BE2C (cell line): ENCODE measurements around the gene PRELID1.

Source experiments
- DNase-seq: peaks from one replicate; pipeline ENCODE4 v3.0.0-alpha.2; 2020
- H3K27me3 ChIP-seq: fragments of 250-450 bp; sonication (Bioruptor Pico); 2 replicates; pipeline ENCODE4 v1.5.1; 2020; ENCODE audit warnings: mild to moderate bottlenecking
- H3K36me3 ChIP-seq: fragments of 250-450 bp; sonication (Bioruptor Pico); 2 replicates; pipeline ENCODE4 v1.5.1; 2020; ENCODE audit warnings: mild to moderate bottlenecking
- H3K4me1 ChIP-seq: fragments of 250-450 bp; sonication (Bioruptor Pico); 2 replicates; pipeline ENCODE4 v1.5.1; 2020
- H3K4me3 ChIP-seq: 2 replicates; pipeline ENCODE4 v1.5.1; 2011; ENCODE audit warnings: low read depth, low read length
- H3K9me3 ChIP-seq: fragments of 250-450 bp; sonication (Bioruptor Pico); 2 replicates; pipeline ENCODE4 v1.5.1; 2020
- TF ChIP-seq, protein P1 (sequence below): IDR thresholded peaks from 2 replicates; pipeline ENCODE4 v1.5.1; 2012; ENCODE audit warnings: mild to moderate bottlenecking, low read depth, low read length

PRELID1 gene

DNA sequence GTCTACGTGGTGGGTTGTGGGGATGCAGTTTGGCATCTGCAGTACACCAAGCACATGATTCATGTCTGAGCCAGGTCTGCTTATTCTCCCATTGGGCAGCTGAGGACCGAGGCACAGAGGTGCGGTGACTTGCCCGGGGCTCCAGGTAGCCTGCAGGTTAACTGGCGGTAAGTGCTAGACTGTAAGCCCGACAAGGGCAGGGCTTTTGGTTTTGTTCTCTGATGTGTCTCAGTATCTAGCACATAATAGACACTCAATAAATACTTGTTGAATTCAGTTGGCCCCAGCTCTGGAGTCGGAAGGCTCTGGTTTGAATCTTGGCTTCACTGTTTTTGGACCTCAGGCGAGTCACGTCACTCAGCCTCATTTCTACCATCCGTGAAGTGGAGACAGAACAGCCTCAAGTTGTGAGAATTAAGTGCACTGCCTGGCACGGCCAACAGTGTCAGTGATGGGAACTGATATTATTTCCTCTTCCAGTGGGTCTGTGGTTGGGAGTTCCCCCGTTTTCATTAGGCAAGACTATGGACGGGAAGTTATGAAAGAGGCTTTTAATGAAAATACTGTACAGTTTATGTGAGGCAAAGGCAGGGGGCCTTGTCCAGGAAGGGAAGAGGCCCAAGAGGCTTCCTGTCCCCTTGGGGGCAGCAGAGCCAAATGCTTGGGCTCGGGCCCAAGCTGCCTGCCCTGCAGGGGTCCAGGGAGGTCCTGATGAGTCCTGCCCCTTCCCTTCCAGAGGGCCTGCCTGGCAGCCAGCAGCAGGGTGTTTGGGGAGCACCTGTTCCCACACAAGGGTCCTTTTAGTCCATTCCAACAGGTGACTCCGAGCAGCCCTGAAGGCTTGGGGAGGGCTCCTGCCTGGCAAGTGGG lies 3.3 kb downstream of the PRELID1 start:
- Histone ChIP-seq H3K9me3 (no peaks in the 10 kb centered on the region), H3K4me3 (no peak overlapping the region), H3K4me1 (peaks cover 6% of the 10 kb centered on the region; the same call in 1 of the 2 replicates), H3K36me3 (peaks cover 32% of the 10 kb centered on the region), H3K27me3 (no peaks in the 10 kb centered on the region)
- TF ChIP-seq, protein P1, sequence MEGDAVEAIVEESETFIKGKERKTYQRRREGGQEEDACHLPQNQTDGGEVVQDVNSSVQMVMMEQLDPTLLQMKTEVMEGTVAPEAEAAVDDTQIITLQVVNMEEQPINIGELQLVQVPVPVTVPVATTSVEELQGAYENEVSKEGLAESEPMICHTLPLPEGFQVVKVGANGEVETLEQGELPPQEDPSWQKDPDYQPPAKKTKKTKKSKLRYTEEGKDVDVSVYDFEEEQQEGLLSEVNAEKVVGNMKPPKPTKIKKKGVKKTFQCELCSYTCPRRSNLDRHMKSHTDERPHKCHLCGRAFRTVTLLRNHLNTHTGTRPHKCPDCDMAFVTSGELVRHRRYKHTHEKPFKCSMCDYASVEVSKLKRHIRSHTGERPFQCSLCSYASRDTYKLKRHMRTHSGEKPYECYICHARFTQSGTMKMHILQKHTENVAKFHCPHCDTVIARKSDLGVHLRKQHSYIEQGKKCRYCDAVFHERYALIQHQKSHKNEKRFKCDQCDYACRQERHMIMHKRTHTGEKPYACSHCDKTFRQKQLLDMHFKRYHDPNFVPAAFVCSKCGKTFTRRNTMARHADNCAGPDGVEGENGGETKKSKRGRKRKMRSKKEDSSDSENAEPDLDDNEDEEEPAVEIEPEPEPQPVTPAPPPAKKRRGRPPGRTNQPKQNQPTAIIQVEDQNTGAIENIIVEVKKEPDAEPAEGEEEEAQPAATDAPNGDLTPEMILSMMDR: no peak
- DNase-seq: no peak

DNA sequence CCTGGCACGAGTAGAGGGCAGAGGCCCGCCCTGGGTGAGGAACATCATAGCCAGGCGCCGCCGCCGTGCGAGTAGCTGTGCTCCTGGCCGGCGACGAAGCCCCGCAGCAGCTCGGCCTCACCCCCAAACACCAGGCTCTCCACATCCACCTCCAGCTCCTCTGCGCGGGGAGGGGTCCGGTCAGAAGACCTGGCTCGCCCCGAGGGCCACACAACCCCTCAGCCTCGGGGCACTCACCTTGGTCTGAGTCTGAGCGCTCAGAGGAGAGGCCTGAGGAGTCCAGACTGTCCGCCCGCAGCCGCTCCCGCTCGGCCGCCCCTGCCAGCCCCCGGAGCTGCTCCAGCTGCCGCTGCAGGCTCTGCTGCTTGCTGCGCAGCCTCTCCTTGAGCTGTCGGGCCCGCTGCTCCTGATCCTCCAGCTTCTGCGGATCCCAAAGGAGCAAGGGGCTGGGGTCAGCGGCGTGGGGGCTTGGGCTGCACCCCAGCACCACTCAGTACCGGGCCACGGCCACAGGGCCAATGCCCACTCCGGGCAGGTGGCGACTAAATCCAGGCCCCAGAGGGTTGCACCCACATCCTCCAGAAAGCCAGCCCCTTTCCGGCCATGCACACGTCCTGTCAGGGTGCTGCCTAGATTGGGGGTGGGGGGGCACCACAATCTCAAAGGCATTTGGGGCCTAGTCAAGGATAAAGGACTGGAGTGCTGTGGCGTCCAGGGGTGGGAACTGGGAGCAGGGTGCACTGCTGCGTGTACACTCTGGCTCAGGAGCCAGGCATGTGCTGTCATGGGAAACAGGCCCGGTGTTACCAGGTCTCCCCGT lies 4.2 kb downstream of the PRELID1 start:
- H3K9me3 ChIP-seq: no peaks in the 10 kb centered on the region
- no peak overlapping the region for H3K4me3 ChIP-seq
- no peaks in the 10 kb centered on the region for H3K27me3 ChIP-seq
- DNase-seq: no peak
- peaks cover 32% of the 10 kb centered on the region for H3K36me3 ChIP-seq
- TF ChIP-seq, protein P1: no peak
- peaks cover 6% of the 10 kb centered on the region; the same call in 1 of the 2 replicates for H3K4me1 ChIP-seq

DNA sequence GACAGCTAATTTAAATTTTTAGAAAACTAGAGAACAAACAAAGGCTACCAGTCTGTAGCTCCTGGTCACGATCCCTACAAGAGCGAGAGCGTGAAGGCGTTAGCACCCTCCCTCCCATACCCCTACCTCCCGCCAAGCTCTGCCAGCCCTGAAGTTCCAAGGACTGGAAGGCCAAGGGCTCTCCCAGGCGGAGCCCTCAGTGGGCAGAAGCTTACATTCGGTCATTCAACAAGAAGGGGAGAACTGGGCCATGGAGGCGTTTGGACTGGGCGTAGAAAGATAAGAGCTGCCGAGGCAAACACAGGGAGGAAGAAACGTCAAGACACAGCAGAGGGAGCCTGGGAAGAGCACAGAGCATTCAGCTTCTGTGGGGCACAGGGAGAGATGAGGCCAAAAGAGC lies 5.1 kb downstream of the PRELID1 start:
- Histone ChIP-seq H3K36me3 (peaks cover 32% of the 10 kb centered on the region), H3K4me1 (peaks cover 6% of the 10 kb centered on the region; the same call in 1 of the 2 replicates)

DNA sequence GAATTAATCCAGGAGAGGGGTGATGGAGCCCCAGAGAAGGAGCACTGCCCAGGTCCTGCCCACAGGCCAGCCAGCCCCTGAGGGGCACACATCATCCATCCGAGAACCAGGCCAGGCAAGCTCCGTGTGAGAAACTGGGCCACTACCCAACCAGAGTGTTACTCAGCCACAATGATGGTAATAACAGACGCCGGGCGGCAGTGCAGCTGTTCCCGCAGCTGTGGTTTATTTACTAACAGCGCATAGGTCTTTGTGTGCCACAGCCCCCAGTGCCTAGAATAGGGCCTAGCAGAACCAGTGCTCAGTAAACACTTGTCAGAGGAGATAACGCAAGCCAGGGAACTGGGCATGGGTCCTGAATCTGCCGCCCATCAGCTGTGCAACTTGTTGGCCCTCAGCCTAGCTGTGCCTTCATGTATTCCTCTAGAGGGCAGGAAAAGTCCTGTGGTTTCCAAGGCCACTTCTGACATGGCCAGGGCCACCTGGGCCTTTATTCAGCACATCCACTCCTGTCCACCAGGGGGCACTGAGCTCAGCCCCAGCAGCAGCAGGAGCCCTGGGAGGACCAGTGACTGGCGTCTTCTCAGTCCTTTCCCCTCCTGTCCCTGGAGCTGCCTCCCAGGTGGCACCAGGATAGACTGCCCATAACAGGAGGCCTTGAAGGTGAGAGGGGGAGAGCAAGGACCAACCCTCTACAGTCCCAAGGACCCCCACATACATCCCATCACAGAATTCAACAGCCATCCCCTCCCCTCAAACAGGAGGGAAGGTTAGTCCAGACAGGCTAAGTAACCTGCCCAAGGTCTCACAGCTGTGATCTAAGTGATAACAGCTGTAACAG lies 6.0 kb downstream of the PRELID1 start:
- Histone ChIP-seq H3K36me3 (peaks cover 31% of the 10 kb centered on the region), H3K4me1 (peaks cover 6% of the 10 kb centered on the region; the same call in 1 of the 2 replicates), H3K9me3 (no peaks in the 10 kb centered on the region), H3K27me3 (no peaks in the 10 kb centered on the region), H3K4me3 (peak overlapping the region; percentile 78)
- TF ChIP-seq, protein P1: peak; percentile 95
- DNase-seq: peak; percentile 80

More for the DNA sequence above, 5.1 kb downstream of the PRELID1 start:
- Histone ChIP-seq H3K27me3 (no peaks in the 10 kb centered on the region), H3K4me3 (no peak overlapping the region), H3K9me3 (no peaks in the 10 kb centered on the region)
- DNase-seq: no peak
- TF ChIP-seq, protein P1: no peak

DNA sequence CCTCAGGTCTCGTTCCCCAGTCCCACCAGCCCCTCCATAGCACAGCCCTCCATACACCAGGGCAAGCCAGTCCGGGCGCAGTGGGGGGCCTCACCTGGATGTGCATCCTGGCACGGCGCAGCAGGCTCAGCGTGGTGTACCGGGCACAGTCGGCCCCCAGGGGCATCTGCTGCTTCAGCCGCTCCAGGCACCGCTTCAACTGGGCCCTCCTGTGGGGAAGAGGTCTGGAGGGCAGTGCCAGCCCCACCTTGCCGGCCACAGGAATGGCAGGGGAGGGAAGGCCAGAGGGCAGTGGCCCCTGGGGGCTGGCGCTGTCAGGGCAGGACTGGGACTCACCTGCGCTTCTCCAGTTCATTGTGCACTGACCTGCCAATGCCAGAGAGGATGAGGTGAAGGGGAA lies 6.7 kb downstream of the PRELID1 start:
- no peaks in the 10 kb centered on the region for H3K27me3 ChIP-seq
- H3K4me1 ChIP-seq: peaks cover 6% of the 10 kb centered on the region; the same call in 1 of the 2 replicates
- peak overlapping the region; percentile 78 for H3K4me3 ChIP-seq
- DNase-seq: no peak
- TF ChIP-seq, protein P1: no peak
- H3K36me3 ChIP-seq: peaks cover 25% of the 10 kb centered on the region
- H3K9me3 ChIP-seq: no peaks in the 10 kb centered on the region
